ENCODE data around the gene NAMPT. TPM values are rescaled to one million over a fixed set of nuclear protein-coding genes. Genes with fewer than 3 reads are reported as not detected.

Gene NAMPT
- total RNA-seq, 2 donors from 2014 or later, result 101 to 111 TPM

- H3K4me1 ChIP-seq (ENCODE audit: control insufficient read depth, insufficient read depth, low read length), result no peaks in the 10 kb centered on the region
- peaks cover 14% of the 10 kb centered on the region for H3K9me3 ChIP-seq (ENCODE audit: control insufficient read depth, low read length)
- H3K27me3 ChIP-seq (ENCODE audit: control insufficient read depth, insufficient read depth, low read length, poor library complexity, severe bottlenecking), result no peaks in the 10 kb centered on the region
- no peak for DNase-seq
- H3K27ac ChIP-seq (ENCODE audit: low read depth, low read length), result no peak overlapping the region
- 48% methylated on average over 2 of the region's 2 CpGs; no CpG with 5 or more reads in 1 of the 2 experiments for WGBS, 2 experiments (ENCODE audit: insufficient coverage in 1 of 2, insufficient read length in 1 of 2)
- H3K36me3 Mint-ChIP-seq (ENCODE audit: low read depth), result no peaks in the 10 kb centered on the region
- peaks cover 2% of the 10 kb centered on the region for H3K27me3 Mint-ChIP-seq (ENCODE audit: insufficient read depth)
- TF ChIP-seq CTCF (conservative IDR thresholded peaks at IDR 0.05), result peak; percentile 44
- no peak overlapping the region for H3K4me3 ChIP-seq (ENCODE audit: low read length)
- no peaks in the 10 kb centered on the region for H3K4me1 Mint-ChIP-seq
- no peak overlapping the region for H3K9ac ChIP-seq (ENCODE audit: extremely low read depth, low read length, poor library complexity, severe bottlenecking)
- peaks cover 17% of the 10 kb centered on the region for H3K9me3 Mint-ChIP-seq
- no peak overlapping the region for H3K27ac Mint-ChIP-seq
- no peak overlapping the region for H3K4me3 Mint-ChIP-seq
- H3K36me3 ChIP-seq (ENCODE audit: control insufficient read depth, insufficient read depth, low read length), result no peaks in the 10 kb centered on the region
Measured at GRCh38 chr7:106294334-106294733, 9.6 kb upstream of the NAMPT start.

GRCh38 chr7:106291247-106291646, 6.5 kb upstream of the NAMPT start:
- H3K4me3 ChIP-seq (ENCODE audit: low read length), result no peak overlapping the region
- H3K4me3 Mint-ChIP-seq, result no peak overlapping the region
- WGBS, 2 experiments (ENCODE audit: insufficient coverage in 1 of 2, insufficient read length in 1 of 2), result 66 to 100% methylated on average over 1 to 4 of the region's 4 CpGs
- peaks cover 14% of the 10 kb centered on the region for H3K9me3 ChIP-seq (ENCODE audit: control insufficient read depth, low read length)
- H3K27ac ChIP-seq (ENCODE audit: low read depth, low read length), result no peak overlapping the region
- H3K27ac Mint-ChIP-seq, result no peak overlapping the region
- no peaks in the 10 kb centered on the region for H3K4me1 ChIP-seq (ENCODE audit: control insufficient read depth, insufficient read depth, low read length)
- H3K4me1 Mint-ChIP-seq, result peaks cover under 1% of the 10 kb centered on the region
- H3K27me3 ChIP-seq (ENCODE audit: control insufficient read depth, insufficient read depth, low read length, poor library complexity, severe bottlenecking), result no peaks in the 10 kb centered on the region
- DNase-seq, result no peak
- H3K36me3 Mint-ChIP-seq (ENCODE audit: low read depth), result no peaks in the 10 kb centered on the region
- H3K27me3 Mint-ChIP-seq (ENCODE audit: insufficient read depth), result peaks cover 2% of the 10 kb centered on the region
- H3K9ac ChIP-seq (ENCODE audit: extremely low read depth, low read length, poor library complexity, severe bottlenecking), result no peak overlapping the region
- no peak for TF ChIP-seq CTCF (conservative IDR thresholded peaks at IDR 0.05)
- peaks cover 16% of the 10 kb centered on the region for H3K9me3 Mint-ChIP-seq
- H3K36me3 ChIP-seq (ENCODE audit: control insufficient read depth, insufficient read depth, low read length), result no peaks in the 10 kb centered on the region

- H3K9me3 Mint-ChIP-seq, result peaks cover 16% of the 10 kb centered on the region
- Histone ChIP-seq H3K9me3 (ENCODE audit: control insufficient read depth, low read length) (peaks cover 14% of the 10 kb centered on the region), H3K27ac (ENCODE audit: low read depth, low read length) (no peak overlapping the region), H3K4me1 (ENCODE audit: control insufficient read depth, insufficient read depth, low read length) (no peaks in the 10 kb centered on the region), H3K9ac (ENCODE audit: extremely low read depth, low read length, poor library complexity, severe bottlenecking) (no peak overlapping the region), H3K36me3 (ENCODE audit: control insufficient read depth, insufficient read depth, low read length) (no peaks in the 10 kb centered on the region), H3K27me3 (ENCODE audit: control insufficient read depth, insufficient read depth, low read length, poor library complexity, severe bottlenecking) (no peaks in the 10 kb centered on the region), H3K4me3 (ENCODE audit: low read length) (no peak overlapping the region)
- H3K27ac Mint-ChIP-seq, result no peak overlapping the region
- no peaks in the 10 kb centered on the region for H3K36me3 Mint-ChIP-seq (ENCODE audit: low read depth)
- H3K27me3 Mint-ChIP-seq (ENCODE audit: insufficient read depth), result peaks cover 2% of the 10 kb centered on the region
- no peak overlapping the region for H3K4me3 Mint-ChIP-seq
- WGBS, 2 experiments (ENCODE audit: insufficient coverage in 1 of 2, insufficient read length in 1 of 2), result 89 to 90% methylated on average over 4 to 5 of the region's 5 CpGs
- no peak for DNase-seq
- H3K4me1 Mint-ChIP-seq, result peaks cover 5% of the 10 kb centered on the region
- no peak for TF ChIP-seq CTCF (conservative IDR thresholded peaks at IDR 0.05)
Measured at GRCh38 chr7:106290319-106290718, 5.5 kb upstream of the NAMPT start.

All from endodermal cell (in vitro differentiated cells).